HG03139 (cell line): ENCODE results near the gene HS3ST5.

Experiments
- ATAC-seq: cut with Tn5 transposase; IDR thresholded peaks from one replicate; pipeline ENCODE4 v1.9.1; 2021; ENCODE audit not compliant: unreplicated experiment

The HS3ST5 gene

GRCh38 chr6:114008331-114008730 lies 334.5 kb downstream of the HS3ST5 start:
- ATAC-seq, result no peak

GRCh38 chr6:114007516-114007915 lies 335.3 kb downstream of the HS3ST5 start:
- no peak for ATAC-seq
